ENCODE measurements around the gene DCUN1D2. TPM values are rescaled to one million over a fixed set of nuclear protein-coding genes. Genes with fewer than 3 reads are reported as not detected.
A peak's percentile ranks its signal among the peaks of the same experiment; 100 is the strongest.

DCUN1D2 gene
- total RNA-seq, 2 donors from 2014 or later, result 12.2 to 14.5 TPM

DNA sequence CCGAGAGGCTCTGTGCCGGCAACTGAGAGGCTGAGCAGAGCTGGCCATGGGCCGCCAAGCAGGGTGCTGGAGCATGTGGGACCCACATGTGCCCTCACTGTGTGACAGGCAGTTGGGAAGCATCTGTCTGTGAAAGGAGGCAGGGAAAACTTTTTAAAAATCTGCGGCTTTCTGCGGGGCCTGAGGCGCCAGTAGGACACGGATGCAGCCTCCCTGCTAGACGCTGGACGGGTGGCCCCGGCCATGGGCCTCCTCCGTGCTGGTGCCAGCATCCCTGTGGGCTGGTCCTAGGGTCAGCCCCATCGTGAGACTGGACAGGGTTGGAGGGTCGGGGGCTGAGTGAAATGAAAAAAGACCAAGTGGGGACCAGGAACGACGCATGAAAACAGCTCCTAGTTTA is 20.9 kb upstream of the DCUN1D2 start:
- H3K4me3 ChIP-seq, result no peak overlapping the region
- no peaks in the 10 kb centered on the region for H3K27me3 ChIP-seq
- no peak overlapping the region for H3K27ac ChIP-seq
- DNase-seq, result no peak
- intact Hi-C loops (cut with DNase I), result no loop called here
- H3K9me3 ChIP-seq, result no peaks in the 10 kb centered on the region
- WGBS, 2 donors, result 90 to 96% methylated on average over 15 of the region's 15 CpGs
- H3K36me3 ChIP-seq (replicated peaks in 1 of 2; ENCODE audit: insufficient read depth in 1 of 2, low read depth in 2 of 2), result peaks cover 8 to 9% of the 10 kb centered on the region in 2 donors
- no peak for ATAC-seq
- TF ChIP-seq, protein P1, sequence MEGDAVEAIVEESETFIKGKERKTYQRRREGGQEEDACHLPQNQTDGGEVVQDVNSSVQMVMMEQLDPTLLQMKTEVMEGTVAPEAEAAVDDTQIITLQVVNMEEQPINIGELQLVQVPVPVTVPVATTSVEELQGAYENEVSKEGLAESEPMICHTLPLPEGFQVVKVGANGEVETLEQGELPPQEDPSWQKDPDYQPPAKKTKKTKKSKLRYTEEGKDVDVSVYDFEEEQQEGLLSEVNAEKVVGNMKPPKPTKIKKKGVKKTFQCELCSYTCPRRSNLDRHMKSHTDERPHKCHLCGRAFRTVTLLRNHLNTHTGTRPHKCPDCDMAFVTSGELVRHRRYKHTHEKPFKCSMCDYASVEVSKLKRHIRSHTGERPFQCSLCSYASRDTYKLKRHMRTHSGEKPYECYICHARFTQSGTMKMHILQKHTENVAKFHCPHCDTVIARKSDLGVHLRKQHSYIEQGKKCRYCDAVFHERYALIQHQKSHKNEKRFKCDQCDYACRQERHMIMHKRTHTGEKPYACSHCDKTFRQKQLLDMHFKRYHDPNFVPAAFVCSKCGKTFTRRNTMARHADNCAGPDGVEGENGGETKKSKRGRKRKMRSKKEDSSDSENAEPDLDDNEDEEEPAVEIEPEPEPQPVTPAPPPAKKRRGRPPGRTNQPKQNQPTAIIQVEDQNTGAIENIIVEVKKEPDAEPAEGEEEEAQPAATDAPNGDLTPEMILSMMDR (IDR thresholded peaks at IDR 0.05), result no peak
- TF ChIP-seq POLR2A (IDR thresholded peaks at IDR 0.05), result no peak
- no peaks in the 10 kb centered on the region for H3K4me1 ChIP-seq

DNA sequence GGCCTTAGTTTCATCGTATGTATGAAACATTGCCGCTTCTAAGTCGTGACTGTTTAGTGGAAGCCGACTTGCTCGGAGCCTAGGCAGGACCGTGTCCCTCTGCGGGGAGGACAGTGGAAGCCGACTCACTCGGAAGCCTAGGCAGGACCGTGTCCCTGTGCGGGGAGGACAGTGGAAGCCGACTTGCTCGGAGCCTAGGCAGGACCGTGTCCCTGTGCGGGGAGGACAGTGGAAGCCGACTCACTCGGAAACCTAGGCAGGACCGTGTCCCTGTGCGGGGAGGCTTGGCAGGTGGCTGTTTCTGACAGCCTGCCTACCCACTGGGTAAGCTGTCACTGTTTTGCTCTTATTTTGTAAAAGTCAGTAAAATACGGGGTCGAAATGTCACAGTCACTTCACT is 20.4 kb upstream of the DCUN1D2 start:
- Histone ChIP-seq H3K9me3 (no peaks in the 10 kb centered on the region), H3K4me1 (no peaks in the 10 kb centered on the region), H3K27me3 (no peaks in the 10 kb centered on the region), H3K4me3 (no peak overlapping the region), H3K36me3 (replicated peaks in 1 of 2; ENCODE audit: insufficient read depth in 1 of 2, low read depth in 2 of 2) (peaks cover 6 to 9% of the 10 kb centered on the region in 2 donors), H3K27ac (no peak overlapping the region)
- intact Hi-C loops (cut with DNase I), result no loop called here
- no peak for ATAC-seq
- DNase-seq, result no peak
- no peak for TF ChIP-seq POLR2A (IDR thresholded peaks at IDR 0.05)
- TF ChIP-seq, protein P1 (IDR thresholded peaks at IDR 0.05), result no peak
- 84 to 95% methylated on average over 17 to 21 of the region's 21 CpGs for WGBS, 2 donors

DNA sequence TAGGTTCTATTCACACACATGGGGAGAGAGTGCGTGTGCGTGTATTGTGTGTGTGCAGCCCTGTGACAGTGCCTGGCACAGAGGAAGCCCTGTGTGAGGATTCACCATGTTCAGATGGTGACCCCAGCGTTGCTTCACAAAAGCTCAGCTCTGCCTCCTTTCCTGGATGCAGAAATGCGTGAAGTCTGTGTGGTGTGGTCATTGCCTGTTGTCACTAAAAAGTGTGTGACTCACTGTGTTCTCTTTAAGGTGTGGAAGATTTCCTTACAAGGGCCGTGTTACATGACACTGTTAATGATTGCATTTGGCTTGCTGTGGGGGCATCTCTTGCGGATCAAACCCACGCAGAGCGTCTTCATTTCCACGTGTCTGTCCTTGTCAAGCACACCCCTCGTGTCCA is 19.5 kb upstream of the DCUN1D2 start:
- Histone ChIP-seq H3K4me1 (no peaks in the 10 kb centered on the region), H3K4me3 (no peak overlapping the region), H3K27ac (no peak overlapping the region), H3K36me3 (replicated peaks in 1 of 2; ENCODE audit: insufficient read depth in 1 of 2, low read depth in 2 of 2) (peaks cover 4 to 9% of the 10 kb centered on the region in 2 donors), H3K27me3 (no peaks in the 10 kb centered on the region), H3K9me3 (no peaks in the 10 kb centered on the region)
- DNase-seq (no peak), ATAC-seq (no peak)
- no peak for TF ChIP-seq POLR2A (IDR thresholded peaks at IDR 0.05)
- TF ChIP-seq, protein P1 (IDR thresholded peaks at IDR 0.05), result no peak
- WGBS, 2 donors, result 88 to 93% methylated on average over 10 of the region's 10 CpGs
- intact Hi-C loops (cut with DNase I), result no loop called here

DNA sequence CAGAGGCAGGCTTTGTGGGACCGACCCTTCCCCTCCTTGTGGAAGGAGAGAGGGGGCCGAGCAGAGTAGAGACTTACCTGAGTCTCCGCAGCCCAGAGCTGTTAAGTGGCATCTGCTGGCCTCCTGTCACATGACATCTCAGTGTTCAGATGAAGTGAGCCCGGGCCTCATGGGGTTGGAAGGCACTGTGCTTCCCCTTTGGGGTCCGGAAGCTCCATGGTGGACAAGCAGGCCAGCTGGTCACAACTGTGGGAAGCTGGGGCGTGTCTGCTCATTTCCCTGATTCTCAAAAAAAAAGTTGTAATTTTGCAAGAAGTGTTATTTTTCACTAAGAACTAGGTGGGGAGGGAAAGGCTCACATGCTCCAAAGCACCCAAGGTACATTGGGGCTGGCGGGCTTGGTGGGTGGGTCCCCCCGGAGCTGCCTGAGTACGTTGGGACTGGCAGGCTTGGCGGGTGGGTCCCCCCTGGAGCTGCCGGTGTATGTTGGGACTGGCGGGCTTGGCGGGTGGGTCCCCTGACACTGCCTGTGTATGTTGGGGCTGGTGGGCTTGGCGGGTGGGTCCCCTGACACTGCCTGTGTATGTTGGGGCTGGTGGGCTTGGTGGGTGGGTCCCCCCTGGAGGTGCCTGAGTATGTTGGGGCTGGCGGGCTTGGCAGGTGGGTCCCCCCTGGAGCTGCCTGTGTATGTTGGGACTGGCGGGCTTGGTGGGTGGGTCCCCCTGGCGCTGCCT is 18.2 kb upstream of the DCUN1D2 start:
- no peak overlapping the region for H3K4me3 ChIP-seq
- H3K9me3 ChIP-seq, result no peaks in the 10 kb centered on the region
- intact Hi-C loops (cut with DNase I), result no loop called here
- H3K27me3 ChIP-seq, result no peaks in the 10 kb centered on the region
- no peak overlapping the region for H3K27ac ChIP-seq
- ATAC-seq, result no peak
- H3K4me1 ChIP-seq, result no peaks in the 10 kb centered on the region
- peak in 1 of 4 donors; percentile 30 for DNase-seq
- peaks cover 7 to 9% of the 10 kb centered on the region in 2 donors for H3K36me3 ChIP-seq (replicated peaks in 1 of 2; ENCODE audit: insufficient read depth in 1 of 2, low read depth in 2 of 2)
- TF ChIP-seq, protein P1 (IDR thresholded peaks at IDR 0.05), result no peak
- no peak for TF ChIP-seq POLR2A (IDR thresholded peaks at IDR 0.05)
- WGBS, 2 donors, result 73 to 89% methylated on average over 9 to 14 of the region's 17 CpGs
